Measurements from ENCODE around the gene PLOD1. TPM values are rescaled to one million over a fixed set of nuclear protein-coding genes. Genes with fewer than 3 reads are reported as not detected.

The PLOD1 gene
- 63.6 to 91.9 TPM (median 88.4 TPM) in 3 replicates for polyA plus RNA-seq
- 10.6 TPM for polyA plus RNA-seq (2011; ENCODE audit: low read depth)
- 32.3 and 52.5 TPM in 2 replicates for polyA plus RNA-seq (2011; cell fraction: cytosol; rRNA removed)
- 112 and 138 TPM in 2 replicates for polyA plus RNA-seq (2011; cell fraction: nucleus; rRNA removed)
- 17.2 and 88.4 TPM in 2 replicates for polyA plus RNA-seq (2012; ENCODE audit: low replicate concordance)
- 77.4 to 137 TPM (median 96.6 TPM) in 3 replicates for polyA minus RNA-seq
- polyA minus RNA-seq (2011; cell fraction: cytosol; rRNA and poly(A)+ RNA removed): 110 TPM
- 192 and 207 TPM in 2 replicates for polyA minus RNA-seq (2011; cell fraction: nucleus; rRNA and poly(A)+ RNA removed)

- dilution Hi-C loops (cut with MboI; ENCODE audit: extremely low pct_ligation_motif_present, low sequenced_read_pairs): no loop called here
Observed at GRCh38 chr1:11934302-11935056, at the start of gene PLOD1. Gene PLOD1, plus strand, starts transcription at chr1:11934717. Its CDS starts 63 bp downstream, at chr1:11934780.

GRCh38 chr1:11885916-11886315, 48.6 kb upstream of the PLOD1 start:
- H3K27ac ChIP-seq (ENCODE audit: control insufficient read depth, insufficient read depth, low read length): no peak overlapping the region
- DNase-seq (ENCODE audit: low read depth, low spot score) (no peak), FAIRE-seq (no peak)
- H4K20me1 ChIP-seq (ENCODE audit: control insufficient read depth, extremely low read depth, insufficient read depth, low read length): peaks cover 3% of the 10 kb centered on the region
- H3K79me2 ChIP-seq (ENCODE audit: control insufficient read depth, insufficient read depth, low read length): no peaks in the 10 kb centered on the region
- no peak overlapping the region for H3K4me2 ChIP-seq (ENCODE audit: control insufficient read depth, extremely low read depth, insufficient read depth, low read depth, low read length)
- no peaks in the 10 kb centered on the region for H3K36me3 ChIP-seq (ENCODE audit: control insufficient read depth in 2 of 2, extremely low read depth in 1 of 2, insufficient read depth in 2 of 2, low read length in 2 of 2)
- no peaks in the 10 kb centered on the region for H3K4me1 ChIP-seq (ENCODE audit: control insufficient read depth, extremely low read depth, insufficient read depth, low read length)
- H2AFZ ChIP-seq (ENCODE audit: control insufficient read depth, low read length): no peak overlapping the region
- H3K9me1 ChIP-seq (ENCODE audit: control insufficient read depth, extremely low read depth, insufficient read depth, low read length): no peaks in the 10 kb centered on the region
- no peak overlapping the region for H3K9ac ChIP-seq (ENCODE audit: control insufficient read depth, extremely low read depth, insufficient read depth, low read length)
- no peaks in the 10 kb centered on the region for H3K27me3 ChIP-seq (ENCODE audit: control insufficient read depth, extremely low read depth, insufficient read depth, low read length)
- no peak overlapping the region for H3K4me3 ChIP-seq (ENCODE audit: control insufficient read depth in 2 of 3, extremely low read depth in 1 of 3, insufficient read depth in 2 of 3, low read depth in 1 of 3, low read length in 3 of 3)
- H3K9me3 ChIP-seq (ENCODE audit: control insufficient read depth, low read depth, low read length): no peaks in the 10 kb centered on the region
- dilution Hi-C loops (cut with MboI; ENCODE audit: extremely low pct_ligation_motif_present, low sequenced_read_pairs): no loop called here
- TF ChIP-seq EZH2 (IDR thresholded peaks at IDR 0.05; ENCODE audit: low read length) (no peak), CTCF (optimal IDR thresholded peaks at IDR 0.05 in 1 of 3, IDR thresholded peaks at IDR 0.05 in 1 of 3, conservative IDR thresholded peaks at IDR 0.05 in 1 of 3; ENCODE audit: extremely low read depth in 1 of 3, insufficient read depth in 2 of 3, low read length in 3 of 3) (no peak)

More at GRCh38 chr1:11934302-11935056, at the start of gene PLOD1:
- FAIRE-seq: peak; percentile 23
- H3K4me2 ChIP-seq (ENCODE audit: control insufficient read depth, extremely low read depth, insufficient read depth, low read depth, low read length): peak within 1 kb of the TSS; percentile 85
- H3K9me1 ChIP-seq (ENCODE audit: control insufficient read depth, extremely low read depth, insufficient read depth, low read length): no peaks in the 10 kb centered on the region
- H3K9me3 ChIP-seq (ENCODE audit: control insufficient read depth, low read depth, low read length): no peaks in the 10 kb centered on the region
- TF ChIP-seq EZH2 (IDR thresholded peaks at IDR 0.05; ENCODE audit: low read length) (no peak), CTCF (optimal IDR thresholded peaks at IDR 0.05 in 1 of 3, IDR thresholded peaks at IDR 0.05 in 1 of 3, conservative IDR thresholded peaks at IDR 0.05 in 1 of 3; ENCODE audit: extremely low read depth in 1 of 3, insufficient read depth in 2 of 3, low read length in 3 of 3) (no peak)
- H3K36me3 ChIP-seq (ENCODE audit: control insufficient read depth in 2 of 2, extremely low read depth in 1 of 2, insufficient read depth in 2 of 2, low read length in 2 of 2): peaks cover 0 to 5% of the 10 kb centered on the region in 2 experiments
- H4K20me1 ChIP-seq (ENCODE audit: control insufficient read depth, extremely low read depth, insufficient read depth, low read length): no peaks in the 10 kb centered on the region
- H3K27ac ChIP-seq (ENCODE audit: control insufficient read depth, insufficient read depth, low read length): peak within 1 kb of the TSS; percentile 55
- no peaks in the 10 kb centered on the region for H3K27me3 ChIP-seq (ENCODE audit: control insufficient read depth, extremely low read depth, insufficient read depth, low read length)
- H2AFZ ChIP-seq (ENCODE audit: control insufficient read depth, low read length): peak within 1 kb of the TSS; percentile 94
- H3K4me3 ChIP-seq (ENCODE audit: control insufficient read depth in 2 of 3, extremely low read depth in 1 of 3, insufficient read depth in 2 of 3, low read depth in 1 of 3, low read length in 3 of 3): peak within 1 kb of the TSS; percentile 76 to 86 (median 78)
- peaks cover 11% of the 10 kb centered on the region for H3K79me2 ChIP-seq (ENCODE audit: control insufficient read depth, insufficient read depth, low read length)
- DNase-seq (ENCODE audit: low read depth, low spot score): no peak
- H3K9ac ChIP-seq (ENCODE audit: control insufficient read depth, extremely low read depth, insufficient read depth, low read length): peak within 1 kb of the TSS; percentile 68
- H3K4me1 ChIP-seq (ENCODE audit: control insufficient read depth, extremely low read depth, insufficient read depth, low read length): peaks cover 21% of the 10 kb centered on the region
